Endodermal cell (in vitro differentiated cells): ENCODE data around the gene GOLGA2. TPM values are rescaled to one million over a fixed set of nuclear protein-coding genes. Genes with fewer than 3 reads are reported as not detected.

Experiments
- DNase-seq: peaks from one replicate; pipeline ENCODE4 v3.0.0-alpha.2; 2017
- H3K27ac ChIP-seq: 2 replicates; pipeline ENCODE4 v1.5.1; 2013; ENCODE audit warnings: mild to moderate bottlenecking, low read depth, low read length, moderate library complexity
- H3K27me3 ChIP-seq: 2 replicates; pipeline ENCODE4 v1.6.1; 2013; ENCODE audit warnings: mild to moderate bottlenecking, low read length, moderate library complexity; ENCODE audit not compliant: insufficient read depth, control insufficient read depth, poor library complexity, severe bottlenecking
- H3K36me3 ChIP-seq: 2 replicates; pipeline ENCODE4 v1.7.0; 2013; ENCODE audit warnings: mild to moderate bottlenecking, low read length, moderate library complexity; ENCODE audit not compliant: control insufficient read depth, insufficient read depth
- H3K4me1 ChIP-seq: one replicate; pipeline ENCODE4 v1.7.0; 2013; ENCODE audit warnings: low read length; ENCODE audit not compliant: control insufficient read depth, insufficient read depth
- H3K4me3 ChIP-seq: 2 replicates; pipeline ENCODE4 v1.5.1; 2013; ENCODE audit warnings: mild to moderate bottlenecking, low read length, moderate library complexity
- H3K9ac ChIP-seq: 2 replicates; pipeline ENCODE4 v1.6.1; 2013; ENCODE audit warnings: mild to moderate bottlenecking, low read length, moderate library complexity; ENCODE audit not compliant: poor library complexity, severe bottlenecking; ENCODE audit errors: extremely low read depth
- H3K9me3 ChIP-seq: 2 replicates; pipeline ENCODE4 v1.6.1; 2013; ENCODE audit warnings: mild to moderate bottlenecking, low read length, moderate library complexity; ENCODE audit not compliant: control insufficient read depth
- H3K27ac Mint-ChIP-seq: 2 replicates; pipeline ENCODE4 v1.8.0; 2020; ENCODE audit warnings: mixed read lengths
- H3K27me3 Mint-ChIP-seq: 2 replicates; pipeline ENCODE4 v1.8.0; 2021; ENCODE audit warnings: mild to moderate bottlenecking, mixed read lengths; ENCODE audit not compliant: insufficient read depth
- H3K36me3 Mint-ChIP-seq: 2 replicates; pipeline ENCODE4 v1.8.0; 2020; ENCODE audit warnings: low read depth, mixed read lengths
- H3K4me1 Mint-ChIP-seq: 2 replicates; pipeline ENCODE4 v1.8.0; 2020; ENCODE audit warnings: mixed read lengths
- H3K4me3 Mint-ChIP-seq: 2 replicates; pipeline ENCODE4 v1.8.0; 2020; ENCODE audit warnings: mild to moderate bottlenecking, moderate library complexity, mixed read lengths
- H3K9me3 Mint-ChIP-seq: 2 replicates; pipeline ENCODE4 v1.8.0; 2020; ENCODE audit warnings: mild to moderate bottlenecking, mixed read lengths
- CTCF ChIP-seq: fragments of 200-600 bp; sonication (generic); conservative IDR thresholded peaks from 2 replicates; pipeline ENCODE4 v1.5.0; 2021; ENCODE audit warnings: antibody characterized with exemption, mild to moderate bottlenecking
- WGBS, 2 experiments: methylation state at CpG; one replicate each; pipeline versions ENCODE4 v1.1.5 to v1.1.7; 2013; ENCODE audit warnings: missing lambda C conversion rate in 2 of 2, mixed read lengths in 1 of 2; ENCODE audit not compliant: insufficient coverage in 1 of 2, insufficient read length in 1 of 2; 5-methylcytosine and 5-hydroxymethylcytosine counted together
- total RNA-seq, 2 donors: library from RNA; stranded (reverse); fragmentation: NEBNext Ultra II Directional in 1 of 2; extraction: Animal tissue kit (Norgen Biotek cat#: 25700) in 1 of 2; gene quantifications; 2 replicates in 1 of 2; 3 replicates in 1 of 2; pipeline ENCODE4 v1.2.1, GENCODE V29; 2021

GOLGA2 gene
- total RNA-seq, 2 donors from 2014 or later = 91.9 to 101 TPM

- H3K9me3 ChIP-seq = no peaks in the 10 kb centered on the region
- Mint-ChIP-seq H3K36me3 (peaks cover 46% of the 10 kb centered on the region), H3K27ac (no peak overlapping the region), H3K4me1 (no peaks in the 10 kb centered on the region), H3K27me3 (no peaks in the 10 kb centered on the region), H3K9me3 (no peaks in the 10 kb centered on the region), H3K4me3 (no peak overlapping the region)
- H3K9ac ChIP-seq = no peak overlapping the region
- peaks cover 29% of the 10 kb centered on the region for H3K36me3 ChIP-seq
- DNase-seq = no peak
- H3K27ac ChIP-seq = no peak overlapping the region
- no peak for TF ChIP-seq CTCF
- H3K27me3 ChIP-seq = no peaks in the 10 kb centered on the region
- H3K4me3 ChIP-seq = no peak overlapping the region
- H3K4me1 ChIP-seq = no peaks in the 10 kb centered on the region
- 94% methylated on average over 7 to 9 of the region's 9 CpGs for WGBS, 2 experiments
Measured at GRCh38 chr9:128316421-128316820, 40.6 kb upstream of the GOLGA2 start.

- no peaks in the 10 kb centered on the region for H3K4me1 Mint-ChIP-seq
- H3K9me3 ChIP-seq = no peaks in the 10 kb centered on the region
- TF ChIP-seq CTCF = no peak
- WGBS, 2 experiments = 96 to 97% methylated on average over 3 of the region's 4 CpGs
- H3K4me3 Mint-ChIP-seq = no peak overlapping the region
- H3K27ac Mint-ChIP-seq = no peak overlapping the region
- no peak overlapping the region for H3K4me3 ChIP-seq
- no peak overlapping the region for H3K27ac ChIP-seq
- no peaks in the 10 kb centered on the region for H3K9me3 Mint-ChIP-seq
- no peaks in the 10 kb centered on the region for H3K4me1 ChIP-seq
- no peaks in the 10 kb centered on the region for H3K27me3 Mint-ChIP-seq
- peaks cover 44% of the 10 kb centered on the region for H3K36me3 ChIP-seq
- H3K36me3 Mint-ChIP-seq = peaks cover 61% of the 10 kb centered on the region
- no peak overlapping the region for H3K9ac ChIP-seq
- no peaks in the 10 kb centered on the region for H3K27me3 ChIP-seq
- DNase-seq = no peak
Measured at GRCh38 chr9:128314697-128315096, 38.9 kb upstream of the GOLGA2 start.

GRCh38 chr9:128310461-128310860 is 34.7 kb upstream of the GOLGA2 start:
- peaks cover 52% of the 10 kb centered on the region for H3K36me3 Mint-ChIP-seq
- H3K4me3 ChIP-seq = no peak overlapping the region
- H3K9me3 Mint-ChIP-seq = no peaks in the 10 kb centered on the region

More at GRCh38 chr9:128310461-128310860, 34.7 kb upstream of the GOLGA2 start:
- Histone ChIP-seq H3K36me3 (peaks cover 38% of the 10 kb centered on the region), H3K27me3 (no peaks in the 10 kb centered on the region), H3K9ac (no peak overlapping the region), H3K4me1 (no peaks in the 10 kb centered on the region), H3K9me3 (no peaks in the 10 kb centered on the region), H3K27ac (no peak overlapping the region)
- WGBS, 2 experiments = 93% methylated on average over 7 to 10 of the region's 10 CpGs
- TF ChIP-seq CTCF = no peak
- H3K4me3 Mint-ChIP-seq = no peak overlapping the region
- no peaks in the 10 kb centered on the region for H3K27me3 Mint-ChIP-seq
- H3K27ac Mint-ChIP-seq = no peak overlapping the region
- H3K4me1 Mint-ChIP-seq = no peaks in the 10 kb centered on the region
- DNase-seq = no peak
